Peyer's patch (tissue), 4 donors: ENCODE measurements around the gene RGMA. TPM values are rescaled to one million over a fixed set of nuclear protein-coding genes. Genes with fewer than 3 reads are reported as not detected.

Source experiments
- DNase-seq, 3 donors: peaks; one replicate each; pipeline ENCODE4 v3.0.0-alpha.2; 2017 to 2019
- H3K27ac ChIP-seq, 4 donors: fragments of 200-600 bp; sonication (generic); one replicate each; pipeline ENCODE4 v1.5.1; 2016 to 2019
- H3K27me3 ChIP-seq, 2 donors: fragments of 200-600 bp; sonication (generic); one replicate each; pipeline ENCODE4 v1.5.1; 2019
- H3K36me3 ChIP-seq, 3 donors: fragments of 200-600 bp; sonication (generic); one replicate each; pipeline ENCODE4 v1.5.1; 2016 to 2019
- H3K4me1 ChIP-seq, 4 donors: fragments of 200-600 bp; sonication (generic); one replicate each; pipeline ENCODE4 v1.5.1; 2016 to 2019
- H3K4me3 ChIP-seq, 4 donors: fragments of 200-600 bp; sonication (generic); 1 replicate in 3 of 4; 2 replicates in 1 of 4; pipeline ENCODE4 v1.5.1; 2016 to 2019; ENCODE audit warnings: mild to moderate bottlenecking in 1 of 4
- H3K9me3 ChIP-seq, 4 donors: fragments of 200-600 bp; sonication (generic); one replicate each; pipeline ENCODE4 v1.5.1; 2016 to 2019; ENCODE audit warnings: mild to moderate bottlenecking in 1 of 4
- CTCF ChIP-seq, 6 experiments: fragments of 450-650 bp in 4 of 6; fragments of 200-600 bp in 2 of 6; sonication (generic) in 1 of 6; IDR thresholded peaks; one replicate each; pipeline ENCODE4 v1.5.1; 2017 to 2019; ENCODE audit warnings: antibody characterized with exemption in 6 of 6, mild to moderate bottlenecking in 3 of 6, moderate library complexity in 1 of 6
- POLR2A ChIP-seq, 2 donors: fragments of 450-650 bp; IDR thresholded peaks; one replicate each; pipeline ENCODE4 v1.5.1; 2017; ENCODE audit warnings: antibody characterized with exemption in 2 of 2, mild to moderate bottlenecking in 2 of 2, moderate library complexity in 2 of 2
- total RNA-seq, 4 donors: library from RNA; depleted of rRNA; stranded (reverse); fragments of >200 nt; gene quantifications; one replicate each; pipeline ENCODE4 v1.1.0, GENCODE V29; 2016

Gene RGMA
- total RNA-seq, 4 donors from 2014 or later = 1.8 to 18.8 (median 9.3) TPM

DNA sequence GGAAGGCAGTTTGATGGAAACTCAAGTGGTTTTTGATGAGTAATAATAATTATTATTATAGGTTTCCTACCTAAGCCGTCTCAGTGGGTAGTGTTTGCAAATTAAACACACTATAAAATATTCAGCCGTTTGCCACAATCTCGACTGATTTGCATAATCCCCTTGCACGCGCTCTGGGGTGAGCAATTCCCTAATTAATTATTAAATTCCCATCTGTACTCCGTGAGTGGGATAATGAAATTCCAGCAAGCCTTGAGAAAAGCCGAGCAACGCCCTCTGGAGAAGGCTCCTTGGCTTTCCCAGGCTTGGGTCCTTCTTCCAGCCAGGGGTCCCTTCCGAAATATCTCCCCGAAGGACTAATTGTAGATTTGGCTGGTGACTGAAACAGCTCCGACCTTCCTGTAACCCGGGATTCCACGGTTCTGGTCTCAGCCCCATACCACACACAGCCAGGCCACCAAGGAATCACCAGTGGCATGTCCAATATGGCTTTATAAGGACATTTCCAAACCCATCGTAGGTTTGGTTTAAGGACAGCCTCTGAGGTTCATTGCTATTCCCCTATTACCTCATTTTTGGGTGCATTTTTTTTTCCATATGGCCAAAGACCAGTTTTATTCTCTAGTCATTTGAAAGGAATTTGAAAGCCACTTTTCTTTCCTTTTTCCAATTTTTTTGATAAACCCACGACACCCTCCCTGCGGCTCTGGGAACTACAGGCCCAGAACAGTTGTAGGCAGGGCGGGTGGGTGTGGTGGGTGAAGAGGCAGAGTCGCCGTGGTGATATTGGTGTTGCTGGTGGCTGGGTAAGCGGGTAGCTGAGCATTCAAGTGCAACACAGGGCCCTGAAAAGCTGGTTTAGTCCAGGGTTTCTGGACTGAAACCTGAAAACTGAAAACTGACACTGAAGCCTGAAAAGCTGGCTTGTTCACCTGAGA, 33.2 kb upstream of the RGMA start:
- Histone ChIP-seq H3K27me3 (no peaks in the 10 kb centered on the region), H3K4me3 (no peak overlapping the region), H3K4me1 (no peaks in the 10 kb centered on the region), H3K36me3 (no peaks in the 10 kb centered on the region), H3K9me3 (no peaks in the 10 kb centered on the region), H3K27ac (no peak overlapping the region)
- no peak for DNase-seq
- no peak for TF ChIP-seq CTCF (IDR thresholded peaks at IDR 0.05)
- TF ChIP-seq POLR2A (IDR thresholded peaks at IDR 0.05) = no peak

DNA sequence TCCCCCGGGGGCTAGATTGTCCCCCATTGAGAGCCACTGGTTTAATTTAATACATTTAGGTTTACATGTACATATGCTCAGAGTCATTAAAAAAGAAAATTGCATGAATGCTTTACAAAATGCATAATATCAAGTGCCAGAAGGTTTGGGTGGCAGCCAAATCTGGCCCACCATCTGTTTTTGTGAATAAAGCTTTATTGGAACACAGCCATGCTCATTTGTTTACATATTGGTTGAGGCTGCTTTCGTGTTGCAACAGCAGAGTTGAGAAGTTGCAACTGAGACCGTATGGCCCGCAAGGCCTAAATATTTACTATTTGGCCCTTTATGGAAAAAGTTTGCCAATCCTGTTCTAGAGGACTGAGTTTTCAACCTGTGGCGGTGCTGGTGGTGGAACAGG, 32.1 kb upstream of the RGMA start:
- TF ChIP-seq POLR2A (IDR thresholded peaks at IDR 0.05) (no peak), CTCF (IDR thresholded peaks at IDR 0.05) (no peak)
- H3K27ac ChIP-seq = no peak overlapping the region
- no peaks in the 10 kb centered on the region for H3K27me3 ChIP-seq
- H3K36me3 ChIP-seq = no peaks in the 10 kb centered on the region
- no peak for DNase-seq
- no peak overlapping the region for H3K4me3 ChIP-seq
- H3K9me3 ChIP-seq = no peaks in the 10 kb centered on the region
- H3K4me1 ChIP-seq = no peaks in the 10 kb centered on the region

GRCh38 chr15:93118904-93119303, 29.9 kb upstream of the RGMA start:
- H3K9me3 ChIP-seq = no peaks in the 10 kb centered on the region
- H3K36me3 ChIP-seq = no peaks in the 10 kb centered on the region
- H3K27me3 ChIP-seq = no peaks in the 10 kb centered on the region
- H3K4me1 ChIP-seq = no peaks in the 10 kb centered on the region
- H3K27ac ChIP-seq = no peak overlapping the region
- no peak overlapping the region for H3K4me3 ChIP-seq
- TF ChIP-seq CTCF (IDR thresholded peaks at IDR 0.05) (no peak), POLR2A (IDR thresholded peaks at IDR 0.05) (no peak)
- no peak for DNase-seq

- DNase-seq = no peak
- no peaks in the 10 kb centered on the region for H3K27me3 ChIP-seq
- H3K4me1 ChIP-seq = no peaks in the 10 kb centered on the region
- H3K4me3 ChIP-seq = no peak overlapping the region
- TF ChIP-seq CTCF (IDR thresholded peaks at IDR 0.05) (no peak), POLR2A (IDR thresholded peaks at IDR 0.05) (no peak)
- H3K9me3 ChIP-seq = no peaks in the 10 kb centered on the region
- no peaks in the 10 kb centered on the region for H3K36me3 ChIP-seq
- no peak overlapping the region for H3K27ac ChIP-seq
Measured at GRCh38 chr15:93111451-93111850, 22.4 kb upstream of the RGMA start.

- H3K9me3 ChIP-seq = no peaks in the 10 kb centered on the region
- no peak for TF ChIP-seq CTCF (IDR thresholded peaks at IDR 0.05)
- no peak for TF ChIP-seq POLR2A (IDR thresholded peaks at IDR 0.05)
- no peak overlapping the region for H3K27ac ChIP-seq
Measured at GRCh38 chr15:93110502-93111040, 21.6 kb upstream of the RGMA start.

More at GRCh38 chr15:93110502-93111040, 21.6 kb upstream of the RGMA start:
- no peaks in the 10 kb centered on the region for H3K36me3 ChIP-seq
- H3K27me3 ChIP-seq = no peaks in the 10 kb centered on the region
- no peak overlapping the region for H3K4me3 ChIP-seq
- DNase-seq = no peak
- no peaks in the 10 kb centered on the region for H3K4me1 ChIP-seq
